Measurements from ENCODE around the gene SPRYD7.
"Not testable (repeated sequence)": the region's sequence is repeated elsewhere in the genome, so short reads cannot be mapped to it uniquely, and the experiment has no call there.

Gene SPRYD7

GRCh38 chr13:49932066-49932465 is 4.1 kb downstream of the SPRYD7 start:
- DNase-seq: no peak

DNA sequence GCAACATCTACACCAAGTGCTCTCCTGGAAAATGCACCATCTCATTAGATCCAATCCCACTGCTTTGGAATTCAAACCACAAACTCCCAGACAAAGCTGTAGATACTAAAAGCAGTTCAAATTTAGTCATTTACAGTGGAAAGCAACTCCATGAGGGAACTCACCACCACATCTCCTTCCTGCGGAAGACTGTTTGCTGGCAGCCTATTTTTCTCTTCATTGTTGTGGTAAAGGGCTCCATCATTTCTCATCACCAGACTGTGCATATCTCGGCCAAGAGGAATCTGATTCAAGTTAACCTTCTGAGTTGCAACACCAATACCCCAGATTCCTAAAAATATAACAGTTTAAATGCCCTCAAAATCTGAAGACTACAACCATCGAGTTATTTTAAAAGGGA is 8.4 kb downstream of the SPRYD7 start:
- no peak for DNase-seq

- DNase-seq: no peak
Measured at GRCh38 chr13:49925881-49926418, 10.2 kb downstream of the SPRYD7 start.

- DNase-seq: no peak
Measured at GRCh38 chr13:49922301-49922700, 13.8 kb downstream of the SPRYD7 start.

GRCh38 chr13:49920969-49921368 is 15.2 kb downstream of the SPRYD7 start:
- not testable (repeated sequence) for DNase-seq

DNA sequence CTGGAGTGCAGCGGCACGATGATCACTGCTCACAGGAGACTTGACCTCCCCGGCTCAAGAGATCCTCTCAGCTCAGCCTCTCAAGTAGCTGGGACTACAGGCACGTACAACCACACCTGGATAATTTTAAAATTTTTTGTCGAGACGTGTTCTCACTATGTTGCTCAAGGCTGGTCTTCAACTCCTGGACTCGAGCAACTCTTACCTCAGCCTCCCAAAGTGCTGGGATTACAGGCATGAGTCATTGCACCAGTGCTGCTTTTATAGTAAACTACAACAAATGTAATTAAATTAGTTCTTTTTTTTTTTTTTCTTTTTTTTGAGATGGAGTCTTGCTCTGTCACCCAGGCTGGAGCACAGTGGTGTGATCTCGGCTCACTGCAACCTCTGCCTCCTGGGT is 18.0 kb downstream of the SPRYD7 start:
- DNase-seq: not testable (repeated sequence)

GRCh38 chr13:49914947-49915346 is 21.2 kb downstream of the SPRYD7 start:
- DNase-seq: no peak

GRCh38 chr13:49908637-49909036 is 27.5 kb downstream of the SPRYD7 start:
- no peak for DNase-seq

DNA sequence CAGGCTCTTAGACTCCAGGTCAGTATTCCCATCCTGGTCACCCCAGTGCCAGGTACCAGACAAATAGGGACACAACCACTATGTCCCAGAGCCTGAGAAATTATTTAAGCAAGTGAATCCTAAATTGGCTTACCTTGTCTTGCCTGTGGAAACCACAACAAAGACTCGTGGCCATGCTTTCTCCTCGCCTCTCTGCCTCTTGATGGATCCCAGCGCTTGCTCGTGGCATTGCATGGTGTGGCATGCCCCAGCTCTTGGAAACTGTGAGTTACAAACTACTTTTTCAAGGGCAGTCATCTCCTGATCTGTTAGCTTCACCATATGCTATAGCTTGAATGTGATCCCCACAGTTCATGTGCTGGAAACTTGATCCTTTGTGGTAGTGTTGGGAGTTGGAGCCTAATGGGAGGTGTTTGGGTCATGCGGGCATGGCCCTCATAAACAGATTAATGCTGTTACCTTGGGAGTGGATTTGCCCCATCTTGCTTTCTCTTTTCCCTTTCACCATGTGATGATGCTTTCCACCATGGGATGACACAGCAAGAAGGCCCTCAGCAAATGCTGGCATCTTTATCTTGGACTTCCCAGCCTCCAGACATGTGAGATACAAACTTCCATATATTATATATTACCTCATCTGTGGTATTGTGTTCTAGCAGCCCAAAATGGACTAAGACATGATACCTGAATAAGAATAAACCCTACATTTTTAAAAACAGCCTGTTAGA is 31.2 kb downstream of the SPRYD7 start:
- DNase-seq: no peak

- DNase-seq: no peak
Measured at GRCh38 chr13:49898792-49899191, 37.3 kb downstream of the SPRYD7 start.

DNA sequence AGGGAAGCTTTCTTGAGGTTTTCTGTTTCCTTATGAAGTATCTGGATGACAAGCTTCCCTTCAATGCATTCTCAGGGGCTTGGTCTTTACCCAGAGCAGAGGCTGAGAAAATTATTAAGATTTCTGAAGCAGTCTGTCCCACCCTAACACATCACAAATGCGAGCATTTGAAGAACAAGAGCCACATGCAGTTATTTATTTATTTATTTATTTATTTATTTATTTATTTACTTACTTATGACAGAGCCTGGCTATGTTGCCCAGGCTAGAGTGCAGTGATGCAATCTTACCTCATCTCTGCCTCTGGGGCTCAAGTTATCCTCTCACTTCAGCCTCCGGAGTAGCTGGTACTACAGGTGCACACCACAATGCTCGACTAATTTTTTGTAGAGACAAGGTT is 38.4 kb downstream of the SPRYD7 start:
- no peak for DNase-seq

- DNase-seq: no peak
Measured at GRCh38 chr13:49895826-49896225, 40.3 kb downstream of the SPRYD7 start.

DNA sequence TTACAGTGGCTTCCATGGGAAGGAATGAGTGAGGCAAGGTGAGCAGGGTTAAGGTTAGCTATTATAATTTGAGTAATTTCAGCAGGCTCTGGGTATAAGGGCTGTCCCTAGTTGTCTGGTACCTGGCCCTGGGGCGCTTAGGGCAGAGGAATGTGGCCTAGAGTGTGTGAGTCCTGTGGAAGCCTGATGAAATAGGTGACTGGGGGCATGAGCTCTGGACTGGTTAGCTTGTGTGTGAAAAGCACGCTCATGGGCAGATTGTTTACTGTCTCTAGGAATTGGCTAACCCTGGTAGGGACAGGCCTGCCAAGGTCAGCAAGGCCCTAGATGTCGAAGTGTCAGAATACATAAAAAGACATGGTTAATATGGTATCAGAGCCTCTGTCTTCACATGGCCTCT is 42.5 kb downstream of the SPRYD7 start:
- DNase-seq: no peak

DNA sequence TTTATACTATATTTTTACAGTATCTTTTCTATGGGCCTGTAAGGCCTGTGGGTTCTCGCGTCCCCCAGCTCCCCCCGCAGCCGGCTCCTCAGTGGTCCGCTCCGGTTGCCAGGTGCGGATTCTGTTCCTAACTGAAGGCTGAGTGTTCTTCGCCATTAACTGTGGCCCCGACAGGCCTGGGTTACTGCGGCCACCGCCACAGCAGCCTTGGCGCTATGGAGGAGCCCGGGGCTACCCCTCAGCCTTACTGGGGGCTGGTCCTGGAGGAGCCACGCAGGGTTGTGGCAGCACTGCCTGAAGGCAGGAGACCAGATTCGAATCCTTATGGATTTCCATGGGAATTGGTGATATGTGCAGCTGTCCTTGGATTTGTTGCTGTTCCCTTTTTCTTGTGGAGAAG is 45.8 kb downstream of the SPRYD7 start:
- DNase-seq: no peak

GRCh38 chr13:49878682-49879081 is 57.5 kb downstream of the SPRYD7 start:
- no peak for DNase-seq

DNA sequence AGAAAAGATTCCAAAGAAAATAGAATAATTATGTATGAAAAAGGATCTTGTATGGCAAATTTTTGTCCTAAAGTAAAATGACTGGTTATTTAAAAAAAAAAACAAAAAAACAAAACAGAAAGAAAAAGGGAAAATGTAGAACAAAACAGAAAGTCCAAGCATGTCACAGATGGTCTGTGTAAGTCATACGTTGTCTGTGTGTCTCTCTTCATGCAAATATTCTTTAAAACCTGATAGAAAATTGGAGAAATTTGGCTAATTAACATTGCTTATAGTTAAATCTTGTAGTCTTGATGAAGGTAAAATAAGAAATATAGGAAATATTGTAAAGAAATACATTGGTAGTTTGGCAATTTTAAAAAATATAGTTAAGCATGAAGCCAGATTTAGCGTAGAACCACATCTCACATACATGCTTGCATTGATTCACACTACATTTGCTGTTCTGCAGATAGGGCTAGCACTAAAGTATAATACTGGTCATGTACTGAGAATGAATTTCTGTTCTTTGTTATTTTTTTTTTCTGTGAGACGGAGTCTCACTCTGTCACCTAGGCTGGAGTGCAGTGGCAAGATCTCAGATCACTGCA is 58.4 kb downstream of the SPRYD7 start:
- no peak for DNase-seq

DNA sequence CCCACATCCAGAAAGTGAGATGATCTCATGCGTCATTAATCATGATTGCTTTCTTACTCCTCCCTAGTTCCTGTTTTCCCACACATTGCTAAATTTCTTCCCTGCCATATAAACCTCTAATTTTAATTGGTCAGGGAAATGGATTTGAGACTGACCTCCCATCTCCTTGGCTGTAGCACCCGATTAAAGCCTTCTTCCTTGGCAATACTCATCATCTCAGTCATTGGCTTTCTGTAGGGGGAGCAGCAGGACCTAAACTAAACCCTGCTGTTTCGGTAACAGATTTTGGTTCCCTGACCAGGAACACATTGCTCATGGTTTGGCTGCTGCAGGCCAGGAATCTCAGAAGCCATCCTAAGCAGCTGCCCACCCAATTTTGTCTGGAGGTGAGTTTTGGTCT is 61.7 kb downstream of the SPRYD7 start:
- DNase-seq: no peak

GRCh38 chr13:49869519-49869918 is 66.6 kb downstream of the SPRYD7 start:
- DNase-seq: no peak

DNA sequence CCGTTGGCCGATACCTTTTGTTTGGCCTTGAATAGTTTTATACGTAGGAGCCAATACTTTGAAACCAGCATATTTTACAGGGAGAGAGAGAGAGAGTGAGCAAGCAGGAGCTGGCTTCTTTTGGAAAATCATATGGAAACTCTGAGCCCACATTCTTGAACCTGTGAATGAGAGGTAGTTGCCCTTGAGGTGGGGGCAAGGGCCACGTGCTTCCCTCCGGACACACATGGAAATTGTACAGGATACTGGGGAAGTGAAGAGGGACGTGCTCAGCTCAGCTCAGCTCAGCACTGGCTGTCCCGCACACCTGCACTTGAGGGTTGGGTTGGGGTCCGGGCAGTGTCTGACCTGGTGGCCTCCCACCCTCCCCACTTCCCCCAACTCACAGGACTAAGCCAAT is 68.3 kb downstream of the SPRYD7 start:
- DNase-seq: no peak

GRCh38 chr13:49865218-49865617 is 70.9 kb downstream of the SPRYD7 start:
- DNase-seq: no peak

DNA sequence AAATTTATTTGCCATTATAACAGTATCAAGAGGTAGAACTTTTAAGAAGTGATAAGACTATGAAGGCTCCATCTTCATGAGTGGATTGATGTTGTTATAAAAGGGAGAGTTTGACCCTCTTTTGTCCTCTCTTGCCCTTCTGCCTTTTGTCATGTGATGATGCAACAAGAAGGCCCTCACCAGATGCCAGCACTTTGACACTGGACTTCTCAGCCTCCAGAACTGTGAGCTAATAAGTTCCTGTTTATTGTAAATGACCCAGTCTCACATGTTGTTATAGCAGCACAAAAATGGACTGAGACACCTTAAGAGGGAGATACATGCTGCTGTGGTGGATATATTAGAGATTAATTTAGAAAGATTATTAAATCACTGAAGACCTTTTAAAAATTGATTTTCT is 71.6 kb downstream of the SPRYD7 start:
- DNase-seq: no peak

Data from CD4-positive, alpha-beta T cell treated with Interleukin-21 for 1 hour (primary cell).